ENCODE measurements around the gene SLC25A21.
"Not testable (repeated sequence)": the region's sequence is repeated elsewhere in the genome, so short reads cannot be mapped to it uniquely, and the experiment has no call there.

The SLC25A21 gene

GRCh38 chr14:37172024-37172869, at the start of gene SLC25A21:
Gene SLC25A21 (minus strand): TSS chr14:37172606.
- DNase-seq, result no peak

- DNase-seq, result no peak
These were observed 48.7 kb upstream of the SLC25A21 start for GRCh38 chr14:37221073-37221472.

- DNase-seq, result no peak
These were observed 42.9 kb upstream of the SLC25A21 start for GRCh38 chr14:37215345-37215744.

GRCh38 chr14:37213016-37213415, 40.6 kb upstream of the SLC25A21 start:
- no peak for DNase-seq

GRCh38 chr14:37210448-37210847, 38.0 kb upstream of the SLC25A21 start:
- no peak for DNase-seq

GRCh38 chr14:37209617-37210016, 37.2 kb upstream of the SLC25A21 start:
- not testable (repeated sequence) for DNase-seq

- DNase-seq, result not testable (repeated sequence)
These were observed 33.5 kb upstream of the SLC25A21 start for GRCh38 chr14:37205623-37206605.

GRCh38 chr14:37203423-37203822, 31.0 kb upstream of the SLC25A21 start:
- DNase-seq, result no peak

- DNase-seq, result no peak
These were observed 30.4 kb upstream of the SLC25A21 start for GRCh38 chr14:37202812-37203211.

GRCh38 chr14:37202265-37202664, 29.9 kb upstream of the SLC25A21 start:
- DNase-seq, result no peak

- no peak for DNase-seq
These were observed 29.3 kb upstream of the SLC25A21 start for GRCh38 chr14:37201724-37202123.

- DNase-seq, result no peak
These were observed 26.5 kb upstream of the SLC25A21 start for GRCh38 chr14:37198907-37199306.

- no peak for DNase-seq
These were observed 25.8 kb upstream of the SLC25A21 start for GRCh38 chr14:37198273-37198598.

- no peak for DNase-seq
These were observed 25.2 kb upstream of the SLC25A21 start, which contains the start of gene MIPOL1 for GRCh38 chr14:37197421-37198272. Gene MIPOL1 (plus strand): TSS chr14:37197937. CDS start chr14:37247889, 49,952 bp downstream.

GRCh38 chr14:37196604-37197420, 24.4 kb upstream of the SLC25A21 start:
- no peak for DNase-seq

GRCh38 chr14:37195327-37195726, 22.9 kb upstream of the SLC25A21 start:
- DNase-seq, result no peak

GRCh38 chr14:37194698-37195097, 22.3 kb upstream of the SLC25A21 start:
- DNase-seq, result no peak

GRCh38 chr14:37189733-37190132, 17.3 kb upstream of the SLC25A21 start:
- not testable (repeated sequence) for DNase-seq

- not testable (repeated sequence) for DNase-seq
These were observed 15.6 kb upstream of the SLC25A21 start for GRCh38 chr14:37187840-37188577.

GRCh38 chr14:37187294-37187693, 14.9 kb upstream of the SLC25A21 start:
- no peak for DNase-seq

GRCh38 chr14:37186865-37187264, 14.5 kb upstream of the SLC25A21 start:
- DNase-seq, result no peak

Data from stimulated activated naive CD4-positive, alpha-beta T cell treated with Interleukin-2 at 50 U/mL for 16 hours (primary cell).